Karpas-422 (cell line): ENCODE data around the gene NMUR2. TPM values are rescaled to one million over a fixed set of nuclear protein-coding genes. Genes with fewer than 3 reads are reported as not detected.

Experiments used
- DNase-seq: peaks from one replicate; pipeline ENCODE4 v3.0.0-alpha.2; 2015
- H2AFZ ChIP-seq: fragments of 200-600 bp; sonication (generic); 2 replicates; pipeline ENCODE4 v1.6.1; 2014; ENCODE audit warnings: antibody characterized with exemption, low read length, mixed read lengths
- H3K27ac ChIP-seq: fragments of 200-600 bp; sonication (generic); 2 replicates; pipeline ENCODE4 v1.5.1; 2014; ENCODE audit warnings: mild to moderate bottlenecking, low read length, moderate library complexity
- H3K27me3 ChIP-seq: fragments of 200-600 bp; sonication (generic); 2 replicates; pipeline ENCODE4 v1.6.1; 2014; ENCODE audit warnings: low read length, mixed read lengths
- H3K36me3 ChIP-seq: fragments of 200-600 bp; sonication (generic); 2 replicates; pipeline ENCODE4 v1.6.1; 2014; ENCODE audit warnings: low read length, mixed read lengths; ENCODE audit not compliant: insufficient read depth
- H3K4me1 ChIP-seq: fragments of 200-600 bp; sonication (generic); 2 replicates; pipeline ENCODE4 v1.6.1; 2014; ENCODE audit warnings: mild to moderate bottlenecking, low read length, mixed read lengths
- H3K4me2 ChIP-seq: fragments of 200-600 bp; sonication (generic); 2 replicates; pipeline ENCODE4 v1.6.1; 2014; ENCODE audit warnings: low read length, low read depth, mild to moderate bottlenecking; ENCODE audit not compliant: poor library complexity, severe bottlenecking
- H3K4me3 ChIP-seq: fragments of 200-600 bp; sonication (generic); 2 replicates; pipeline ENCODE4 v1.5.1; 2014; ENCODE audit warnings: mild to moderate bottlenecking, antibody characterized with exemption, low read length, mixed read lengths
- H3K79me2 ChIP-seq: fragments of 200-600 bp; sonication (generic); 2 replicates; pipeline ENCODE4 v1.6.1; 2014; ENCODE audit warnings: mild to moderate bottlenecking, low read length, mixed read lengths
- H3K9ac ChIP-seq: fragments of 200-600 bp; sonication (generic); 2 replicates; pipeline ENCODE4 v1.6.0; 2014; ENCODE audit warnings: low read length
- H3K9me2 ChIP-seq: fragments of 200-600 bp; sonication (generic), shearing (Covaris generic); replicated peaks from 2 replicates; pipeline ENCODE4 v1.6.0; 2014; ENCODE audit warnings: mild to moderate bottlenecking, low read length, moderate library complexity; ENCODE audit not compliant: insufficient read depth
- H3K9me3 ChIP-seq: fragments of 300-700, 200-600 bp; sonication (generic); 2 replicates; pipeline ENCODE4 v1.6.1; 2014; ENCODE audit warnings: low read length, mixed read lengths
- H4K20me1 ChIP-seq: fragments of 200-600 bp; sonication (generic); 2 replicates; pipeline ENCODE4 v1.6.1; 2014; ENCODE audit warnings: mild to moderate bottlenecking, antibody characterized with exemption, low read length, low read depth; ENCODE audit not compliant: insufficient read depth
- total RNA-seq: library from RNA; depleted of rRNA; stranded (reverse); fragments of >200 nt; shearing (Covaris generic); gene quantifications from 2 replicates; pipeline ENCODE4 v1.2.3, GENCODE V29; 2014; ENCODE audit warnings: low replicate concordance

NMUR2 gene
- total RNA-seq, 1 experiment from 2014 or later, result not detected

DNA sequence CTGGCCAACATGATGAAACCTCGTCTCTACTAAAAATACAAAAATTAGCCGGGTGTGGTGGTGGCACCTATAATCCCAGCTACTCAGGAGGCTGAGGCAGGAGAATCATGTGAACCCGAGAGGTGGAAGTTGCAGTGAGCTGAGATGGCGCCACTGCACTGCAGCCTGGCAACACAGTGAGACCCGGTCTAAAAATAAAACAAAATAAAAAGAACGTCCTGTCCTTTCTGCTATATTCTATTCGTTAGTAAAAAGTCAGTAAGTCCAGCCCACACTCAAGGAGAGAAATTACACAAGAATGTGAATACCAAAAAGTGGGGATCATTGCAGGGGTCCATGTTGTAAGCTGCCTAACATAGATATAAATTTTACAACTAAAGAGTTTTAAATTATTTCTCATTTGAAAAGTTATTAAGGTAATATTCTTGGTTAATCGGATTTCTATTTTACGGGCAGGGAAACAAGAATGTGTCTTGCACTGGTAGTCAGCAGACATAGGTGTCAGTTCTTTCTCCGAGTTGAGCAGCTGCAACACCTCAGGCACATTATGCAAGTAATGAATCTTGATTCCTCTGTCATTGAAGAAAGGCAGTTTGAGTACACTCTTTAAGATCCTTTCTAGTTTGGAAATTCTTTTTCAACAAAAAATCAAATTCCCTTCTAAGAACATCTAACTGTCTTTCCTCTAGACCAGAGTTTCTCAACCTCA lies 24.5 kb downstream of the NMUR2 start:
- Histone ChIP-seq H3K4me1 (no peaks in the 10 kb centered on the region), H4K20me1 (no peaks in the 10 kb centered on the region), H2AFZ (no peak overlapping the region), H3K9ac (no peak overlapping the region), H3K27me3 (no peaks in the 10 kb centered on the region), H3K36me3 (no peaks in the 10 kb centered on the region), H3K9me3 (no peaks in the 10 kb centered on the region), H3K4me2 (no peak overlapping the region), H3K4me3 (no peak overlapping the region), H3K27ac (no peak overlapping the region), H3K79me2 (no peaks in the 10 kb centered on the region), H3K9me2 (no peaks in the 10 kb centered on the region)
- DNase-seq, result no peak

DNA sequence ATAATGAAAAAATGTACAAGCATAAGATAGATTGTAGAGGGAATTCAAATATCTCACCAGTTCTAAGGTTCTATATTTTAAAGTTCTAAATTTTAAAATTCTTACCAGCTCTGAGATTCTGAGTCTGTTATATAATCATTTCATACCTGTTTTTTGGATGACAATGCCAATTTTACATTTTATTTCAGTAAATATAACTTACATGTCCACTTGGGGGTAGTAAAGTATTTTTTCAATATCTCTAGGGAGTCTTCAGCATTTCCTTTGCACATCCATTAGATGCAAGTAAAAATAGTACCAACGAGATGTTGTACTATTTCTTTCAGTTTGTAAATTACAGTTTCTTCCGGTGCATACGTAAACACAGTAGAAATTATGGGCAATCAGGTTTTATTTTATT lies 25.7 kb downstream of the NMUR2 start:
- no peaks in the 10 kb centered on the region for H3K9me2 ChIP-seq

DNA sequence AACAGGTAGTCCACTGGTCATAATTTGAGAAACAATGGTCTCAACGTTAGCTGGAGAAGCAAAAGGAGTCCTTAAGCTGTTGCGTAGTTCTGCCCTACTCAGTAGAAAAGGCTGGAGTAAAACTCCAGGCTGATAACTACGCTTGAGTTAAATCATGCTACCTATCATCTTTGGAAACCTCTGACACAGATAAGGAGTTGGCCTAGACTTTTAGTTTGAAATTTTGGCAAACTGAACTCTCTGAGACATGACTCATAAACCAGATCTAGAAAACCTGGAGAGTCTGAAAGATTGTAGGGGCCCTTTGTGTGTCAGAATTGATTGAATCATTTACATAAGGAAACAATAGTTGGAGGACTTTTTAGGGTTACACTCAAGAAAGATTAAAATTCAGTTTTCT lies 26.3 kb downstream of the NMUR2 start:
- no peak for DNase-seq
- no peaks in the 10 kb centered on the region for H4K20me1 ChIP-seq
- no peak overlapping the region for H3K9ac ChIP-seq
- no peaks in the 10 kb centered on the region for H3K9me2 ChIP-seq
- no peaks in the 10 kb centered on the region for H3K4me1 ChIP-seq
- H3K4me3 ChIP-seq, result no peak overlapping the region
- no peaks in the 10 kb centered on the region for H3K9me3 ChIP-seq
- H3K27me3 ChIP-seq, result no peaks in the 10 kb centered on the region
- H3K36me3 ChIP-seq, result no peaks in the 10 kb centered on the region
- no peak overlapping the region for H3K27ac ChIP-seq
- no peak overlapping the region for H2AFZ ChIP-seq
- no peaks in the 10 kb centered on the region for H3K79me2 ChIP-seq
- no peak overlapping the region for H3K4me2 ChIP-seq

More for the DNA sequence above, 25.7 kb downstream of the NMUR2 start:
- no peaks in the 10 kb centered on the region for H3K36me3 ChIP-seq
- no peak overlapping the region for H3K27ac ChIP-seq
- no peaks in the 10 kb centered on the region for H3K27me3 ChIP-seq
- no peak overlapping the region for H3K4me2 ChIP-seq
- H3K9me3 ChIP-seq, result no peaks in the 10 kb centered on the region
- H4K20me1 ChIP-seq, result no peaks in the 10 kb centered on the region
- no peak overlapping the region for H3K4me3 ChIP-seq
- no peaks in the 10 kb centered on the region for H3K4me1 ChIP-seq
- H2AFZ ChIP-seq, result no peak overlapping the region
- H3K9ac ChIP-seq, result no peak overlapping the region
- H3K79me2 ChIP-seq, result no peaks in the 10 kb centered on the region
- no peak for DNase-seq

DNA sequence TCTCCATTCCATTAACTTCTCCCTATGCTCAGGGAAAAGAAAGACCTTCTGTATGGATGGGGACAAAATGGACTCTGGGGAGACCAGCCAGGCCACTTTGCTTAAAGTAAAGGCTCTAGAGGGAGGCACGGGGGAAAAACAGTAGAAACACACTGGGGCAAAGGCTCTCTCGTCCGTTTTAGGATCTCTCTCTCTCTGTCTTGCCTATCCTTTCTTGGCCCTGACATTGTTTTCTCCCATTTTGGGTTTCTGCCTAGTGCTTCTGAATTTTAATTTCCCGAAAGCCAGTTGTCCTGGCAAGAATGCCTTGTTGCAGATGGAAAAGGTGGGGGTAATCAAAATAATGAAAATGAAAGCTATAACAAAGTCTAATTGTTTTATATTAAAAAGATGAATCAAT lies 28.2 kb downstream of the NMUR2 start:
- H3K9ac ChIP-seq, result no peak overlapping the region
- H3K4me2 ChIP-seq, result no peak overlapping the region
- no peaks in the 10 kb centered on the region for H3K9me2 ChIP-seq
- H3K36me3 ChIP-seq, result no peaks in the 10 kb centered on the region
- no peaks in the 10 kb centered on the region for H3K79me2 ChIP-seq
- no peaks in the 10 kb centered on the region for H3K27me3 ChIP-seq
- H3K4me1 ChIP-seq, result no peaks in the 10 kb centered on the region
- no peaks in the 10 kb centered on the region for H4K20me1 ChIP-seq
- no peak overlapping the region for H3K4me3 ChIP-seq
- no peaks in the 10 kb centered on the region for H3K9me3 ChIP-seq
- no peak overlapping the region for H3K27ac ChIP-seq
- H2AFZ ChIP-seq, result no peak overlapping the region
- DNase-seq, result no peak

GRCh38 chr5:152374711-152375275 lies 30.3 kb downstream of the NMUR2 start:
- H3K27me3 ChIP-seq, result no peaks in the 10 kb centered on the region
- no peak for DNase-seq
- no peak overlapping the region for H3K27ac ChIP-seq
- no peaks in the 10 kb centered on the region for H3K79me2 ChIP-seq
- no peaks in the 10 kb centered on the region for H3K36me3 ChIP-seq
- no peak overlapping the region for H3K9ac ChIP-seq
- no peaks in the 10 kb centered on the region for H3K9me3 ChIP-seq
- H3K4me2 ChIP-seq, result no peak overlapping the region
- H3K4me3 ChIP-seq, result no peak overlapping the region
- no peak overlapping the region for H2AFZ ChIP-seq
- no peaks in the 10 kb centered on the region for H3K4me1 ChIP-seq
- H3K9me2 ChIP-seq, result no peaks in the 10 kb centered on the region
- H4K20me1 ChIP-seq, result no peaks in the 10 kb centered on the region

- Histone ChIP-seq H3K79me2 (no peaks in the 10 kb centered on the region), H3K4me2 (no peak overlapping the region), H3K9me2 (no peaks in the 10 kb centered on the region), H3K4me3 (no peak overlapping the region), H3K9me3 (no peaks in the 10 kb centered on the region), H3K36me3 (no peaks in the 10 kb centered on the region), H4K20me1 (no peaks in the 10 kb centered on the region), H2AFZ (no peak overlapping the region), H3K27ac (no peak overlapping the region), H3K4me1 (no peaks in the 10 kb centered on the region), H3K27me3 (no peaks in the 10 kb centered on the region), H3K9ac (no peak overlapping the region)
- no peak for DNase-seq
Observed at GRCh38 chr5:152372875-152373274, 32.2 kb downstream of the NMUR2 start.

DNA sequence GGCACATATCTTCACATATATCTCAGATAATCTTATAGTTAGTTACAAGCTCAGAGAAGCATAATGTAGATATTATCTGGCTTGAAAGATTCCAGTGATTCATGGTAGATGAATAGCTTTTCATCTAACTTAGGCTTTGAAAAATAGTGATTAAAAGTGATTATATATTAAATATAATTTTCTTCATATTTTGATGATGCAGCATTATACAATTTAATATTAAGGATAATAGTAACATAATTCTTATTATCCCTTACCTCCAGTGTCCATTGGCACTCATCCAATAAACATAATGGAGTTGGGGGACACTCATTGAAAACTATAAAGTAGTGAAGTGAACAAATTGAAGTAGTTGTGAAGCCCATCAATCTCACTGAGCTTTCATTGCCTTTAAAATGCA lies 35.8 kb downstream of the NMUR2 start:
- no peak overlapping the region for H2AFZ ChIP-seq
- no peak overlapping the region for H3K4me3 ChIP-seq
- H3K9me3 ChIP-seq, result no peaks in the 10 kb centered on the region
- no peak overlapping the region for H3K27ac ChIP-seq
- no peak overlapping the region for H3K4me2 ChIP-seq
- no peaks in the 10 kb centered on the region for H4K20me1 ChIP-seq
- H3K9me2 ChIP-seq, result no peaks in the 10 kb centered on the region
- no peaks in the 10 kb centered on the region for H3K4me1 ChIP-seq
- H3K27me3 ChIP-seq, result no peaks in the 10 kb centered on the region
- no peaks in the 10 kb centered on the region for H3K79me2 ChIP-seq
- H3K36me3 ChIP-seq, result no peaks in the 10 kb centered on the region
- H3K9ac ChIP-seq, result no peak overlapping the region
- DNase-seq, result no peak

GRCh38 chr5:152367554-152367953 lies 37.5 kb downstream of the NMUR2 start:
- DNase-seq, result no peak

More at GRCh38 chr5:152367554-152367953, 37.5 kb downstream of the NMUR2 start:
- Histone ChIP-seq H3K4me1 (no peaks in the 10 kb centered on the region), H3K79me2 (no peaks in the 10 kb centered on the region), H3K9me3 (no peaks in the 10 kb centered on the region), H3K36me3 (no peaks in the 10 kb centered on the region), H3K27me3 (no peaks in the 10 kb centered on the region), H2AFZ (no peak overlapping the region), H3K9me2 (no peaks in the 10 kb centered on the region), H3K9ac (no peak overlapping the region), H3K27ac (no peak overlapping the region), H4K20me1 (no peaks in the 10 kb centered on the region), H3K4me3 (no peak overlapping the region), H3K4me2 (no peak overlapping the region)
